ENCODE measurements around the gene MPRIP.

GRCh38 chr17:17107281-17107680, 65.0 kb downstream of the MPRIP start:
- no peak for TF ChIP-seq CTCF (IDR thresholded peaks at IDR 0.05)
- no peak for TF ChIP-seq EZH2 (IDR thresholded peaks at IDR 0.05; ENCODE audit: borderline replicate concordance, insufficient read depth, low read depth, low read length, poor library complexity, severe bottlenecking)
